Frontal cortex (tissue), 4 donors: ENCODE measurements around the gene ARID5B. TPM values are rescaled to one million over a fixed set of nuclear protein-coding genes. Genes with fewer than 3 reads are reported as not detected.

Experiments
- DNase-seq, 2 donors: peaks; one replicate each; pipeline ENCODE4 v3.0.0; 2012; ENCODE audit warnings: low spot score in 2 of 2
- FAIRE-seq: peaks from 2 replicates; lab custom pipeline; 2012; peaks lifted over from hg19 to GRCh38; lab: Jason Lieb, UNC
- total RNA-seq: library from RNA; depleted of rRNA; stranded (reverse); fragments of >200 nt; gene quantifications from one replicate; pipeline ENCODE4 v1.2.3, GENCODE V29; 2014
- donor health status: control.
- donor health status: control.
- donor health status: control.

ARID5B gene
- total RNA-seq, 1 donor from 2014 or later = 19.6 TPM

DNA sequence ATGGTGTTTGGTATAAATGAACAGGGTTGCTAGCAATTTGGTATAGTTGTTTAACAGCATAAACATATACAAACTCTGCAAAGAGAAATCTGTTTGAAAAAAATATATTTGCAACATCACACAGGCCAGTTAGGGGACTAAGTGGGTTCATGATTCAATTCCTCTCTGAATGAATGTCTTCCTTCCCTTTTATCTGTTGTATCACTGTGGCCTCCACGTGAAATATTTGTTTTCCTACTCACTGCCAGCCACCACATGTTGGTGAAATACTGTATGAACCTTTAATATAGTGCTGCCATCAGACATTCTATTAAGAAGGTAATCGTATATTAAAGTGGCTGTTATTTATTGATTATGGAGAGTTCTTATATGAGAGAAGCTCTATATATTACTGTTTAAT is 157.0 kb downstream of the ARID5B start:
- DNase-seq = no peak
- no peak for FAIRE-seq

DNA sequence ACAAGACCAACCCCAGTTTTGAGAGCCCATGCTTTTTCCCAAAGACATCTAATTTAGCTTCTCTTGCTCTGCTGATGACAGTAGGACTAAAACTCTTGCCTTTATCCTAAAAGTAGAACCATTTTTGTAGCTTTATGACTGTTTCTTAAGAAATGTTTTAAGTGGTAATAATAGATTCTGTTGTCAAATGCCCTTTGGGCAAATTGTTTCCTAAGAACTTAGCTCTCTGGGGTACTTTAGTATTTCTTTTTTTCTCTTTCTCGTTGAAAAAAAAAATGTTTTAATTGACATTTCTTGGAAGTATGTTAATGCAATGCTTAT is 157.4 kb downstream of the ARID5B start:
- DNase-seq (no peak), FAIRE-seq (no peak)

DNA sequence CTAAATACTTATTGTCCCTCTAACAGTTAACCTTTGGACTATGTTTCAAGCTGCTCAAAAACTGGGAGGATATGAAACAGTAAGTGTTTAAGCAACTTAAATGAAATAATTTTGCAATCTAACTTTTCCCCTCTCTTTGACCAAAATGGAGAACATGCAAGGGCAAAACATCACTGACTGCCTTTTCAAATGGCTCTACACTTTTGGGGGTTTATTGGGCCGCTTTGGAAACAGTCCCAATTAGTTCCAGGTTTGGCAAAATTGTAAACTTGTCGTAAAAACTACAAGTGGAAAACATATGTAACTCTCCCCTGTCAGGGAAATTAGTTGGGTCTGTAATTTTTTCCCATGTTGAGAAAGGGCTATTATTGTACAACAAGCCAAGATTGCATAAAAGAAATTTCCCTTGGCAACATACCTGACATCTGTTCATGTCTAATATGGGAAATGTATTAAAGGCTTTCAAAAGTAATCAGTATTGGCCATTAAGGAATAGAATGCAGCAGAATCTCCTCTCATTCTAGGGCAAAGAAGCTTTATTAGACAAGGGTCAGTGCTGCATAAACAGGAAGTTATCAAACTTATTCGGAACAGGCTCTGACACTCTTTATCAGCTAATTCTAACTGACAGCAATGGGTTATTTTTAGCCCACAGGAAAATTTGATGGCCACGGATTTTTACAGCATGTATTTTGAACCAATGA is 157.9 kb downstream of the ARID5B start:
- FAIRE-seq (no peak), DNase-seq (no peak)

DNA sequence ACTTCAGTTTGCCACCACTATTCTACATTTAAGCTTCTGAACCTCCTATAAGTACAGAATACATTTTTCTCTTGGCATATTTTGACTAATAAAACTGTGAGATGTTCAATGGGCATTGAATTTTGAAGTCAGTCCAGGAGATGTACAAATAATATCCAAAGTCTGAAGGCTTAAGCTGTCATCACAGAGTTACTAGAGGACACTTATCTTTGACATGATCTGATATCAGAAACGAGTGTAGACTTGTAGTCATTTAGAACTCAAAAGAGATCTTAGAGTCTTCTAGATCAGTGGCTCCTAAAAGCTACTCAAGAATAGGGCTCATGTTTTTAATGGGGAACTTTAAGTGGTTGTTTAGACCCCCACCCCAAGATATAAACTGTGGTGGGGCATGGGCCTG is 160.5 kb downstream of the ARID5B start:
- FAIRE-seq (no peak), DNase-seq (no peak)

DNA sequence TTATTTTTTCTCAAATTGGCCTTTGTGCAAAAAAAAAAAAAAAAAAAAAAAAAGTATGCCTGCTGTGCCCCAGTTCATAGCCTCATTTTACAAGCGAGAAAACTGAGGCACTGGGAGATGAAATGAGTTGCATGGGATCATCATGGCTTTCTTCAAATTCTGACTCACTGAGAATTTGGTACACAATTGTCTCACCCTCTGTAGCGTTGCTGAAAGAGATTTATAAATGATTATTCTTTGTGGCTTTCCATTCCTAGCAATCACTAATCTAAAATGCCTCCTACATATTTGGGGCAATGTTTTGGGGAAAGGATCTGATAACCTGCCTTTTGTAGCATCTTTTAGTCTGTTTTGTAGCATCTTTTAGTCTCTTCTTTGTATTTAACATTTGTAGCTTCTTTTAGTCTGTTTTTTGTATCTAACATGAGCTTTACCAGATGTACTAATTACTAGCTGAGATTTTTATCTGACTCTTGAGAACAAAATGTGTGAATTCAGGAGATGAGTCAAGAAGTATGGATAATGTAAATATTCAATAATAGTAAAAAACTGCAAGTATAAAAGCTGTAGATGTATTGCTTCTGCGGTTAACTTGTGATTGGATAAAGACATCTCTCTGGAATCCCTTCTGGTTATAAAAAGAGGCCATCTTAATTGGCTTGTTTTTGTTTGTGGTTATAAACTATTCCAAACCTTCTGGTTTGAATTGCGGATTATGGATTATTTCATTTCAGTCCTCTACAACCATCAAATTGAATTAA is 161.4 kb downstream of the ARID5B start:
- FAIRE-seq (no peak), DNase-seq (no peak)

DNA sequence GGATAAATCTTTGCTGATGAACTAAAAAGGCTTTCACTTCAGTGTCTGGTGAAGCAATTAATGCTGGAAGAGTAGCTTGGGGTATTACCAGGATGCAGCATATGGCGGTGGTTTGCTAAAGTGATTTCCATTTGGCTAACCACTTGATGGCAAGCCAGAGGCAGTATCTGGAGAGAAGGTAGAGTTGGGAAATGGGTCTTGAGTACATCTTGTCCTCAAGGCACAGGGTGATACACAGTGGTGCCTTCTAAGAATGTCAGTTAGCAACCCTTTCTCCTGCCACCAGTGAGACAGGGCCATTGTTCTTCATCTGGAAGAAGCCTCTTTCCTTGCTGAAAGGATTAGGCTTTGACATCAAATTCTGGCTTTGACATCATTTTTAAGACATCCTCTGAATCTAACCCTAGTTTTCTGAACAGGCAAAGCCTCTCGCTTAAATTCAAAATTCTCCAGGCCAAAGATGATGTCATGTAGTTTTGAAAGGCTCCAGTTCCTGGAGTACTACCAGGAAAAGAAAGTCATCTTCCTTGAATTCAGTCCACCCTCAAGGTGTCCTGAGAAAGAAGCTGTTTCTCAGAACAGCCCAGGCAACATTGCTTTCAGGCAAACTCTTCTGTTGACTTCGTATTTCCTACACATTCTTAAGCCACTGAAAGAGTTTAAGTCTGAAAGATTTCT is 162.4 kb downstream of the ARID5B start:
- FAIRE-seq = no peak
- DNase-seq = no peak

DNA sequence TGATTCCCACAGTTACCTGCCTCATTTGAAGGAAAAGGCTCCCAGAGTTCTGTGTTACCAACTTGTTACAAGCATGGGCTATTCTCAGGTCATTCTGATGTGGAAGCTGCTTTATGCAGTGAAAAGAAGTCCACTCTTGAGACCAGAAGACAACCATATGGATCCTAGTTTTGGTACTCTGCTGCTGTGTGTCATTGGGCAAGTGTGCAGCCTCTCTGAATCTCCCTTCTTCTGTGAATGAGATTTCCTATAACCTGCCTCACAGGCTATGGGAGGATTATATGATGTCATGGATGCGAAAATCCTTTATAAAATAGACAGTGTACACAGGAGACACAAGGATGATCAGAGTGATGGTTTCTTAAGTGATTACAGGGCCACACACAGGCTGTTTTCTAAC is 166.1 kb downstream of the ARID5B start:
- FAIRE-seq (no peak), DNase-seq (no peak)

DNA sequence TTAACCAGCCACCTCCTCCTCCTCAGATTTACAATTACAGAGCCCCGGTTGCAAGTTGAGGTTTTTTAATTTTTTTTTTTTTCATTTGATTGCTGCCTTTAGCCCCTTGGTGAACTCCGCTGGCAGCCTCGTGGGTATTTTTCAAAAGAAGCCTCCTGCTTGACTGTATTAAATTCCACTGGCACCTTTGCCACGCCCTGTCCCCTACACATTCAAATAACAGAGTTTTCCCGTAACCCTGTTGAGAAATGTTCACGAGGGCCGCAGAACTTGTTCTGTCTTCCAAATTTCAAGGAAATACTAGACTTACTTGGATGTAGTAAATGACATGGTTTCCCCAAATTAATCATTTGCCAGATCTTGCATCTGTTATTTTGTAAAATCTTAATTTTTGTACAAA is 167.0 kb downstream of the ARID5B start:
- DNase-seq (no peak), FAIRE-seq (no peak)

DNA sequence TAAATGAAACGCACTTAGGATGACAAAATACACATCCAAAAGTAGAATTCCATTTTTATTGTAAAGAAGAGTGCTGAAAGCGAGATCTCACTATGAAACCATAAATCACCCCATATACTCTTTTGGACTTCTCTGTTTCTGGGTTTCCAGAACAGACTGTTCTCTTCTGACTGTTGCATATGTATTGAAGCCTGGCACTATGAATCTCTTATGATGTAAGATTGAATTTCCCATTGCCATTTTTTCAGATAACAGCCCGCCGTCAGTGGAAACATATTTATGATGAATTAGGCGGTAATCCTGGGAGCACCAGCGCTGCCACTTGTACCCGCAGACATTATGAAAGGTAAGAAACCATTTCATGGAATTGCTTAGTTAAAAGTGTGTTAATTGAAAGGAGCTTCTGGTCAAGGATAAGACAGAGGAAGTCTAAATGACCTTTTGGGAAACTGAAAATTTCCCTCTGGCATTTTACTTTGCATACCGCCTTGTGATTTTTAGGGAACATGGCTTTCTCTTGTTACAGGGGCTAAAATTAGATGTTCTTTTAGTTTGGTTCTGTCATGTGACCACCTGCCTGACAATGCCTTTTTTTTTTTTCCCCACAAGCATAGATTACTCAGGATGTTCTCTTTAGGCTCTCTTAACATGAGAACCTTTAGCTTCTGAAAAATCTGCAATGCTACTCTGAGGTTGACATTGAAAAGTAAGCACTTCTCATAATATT is 168.1 kb downstream of the ARID5B start:
- FAIRE-seq = no peak
- no peak for DNase-seq

DNA sequence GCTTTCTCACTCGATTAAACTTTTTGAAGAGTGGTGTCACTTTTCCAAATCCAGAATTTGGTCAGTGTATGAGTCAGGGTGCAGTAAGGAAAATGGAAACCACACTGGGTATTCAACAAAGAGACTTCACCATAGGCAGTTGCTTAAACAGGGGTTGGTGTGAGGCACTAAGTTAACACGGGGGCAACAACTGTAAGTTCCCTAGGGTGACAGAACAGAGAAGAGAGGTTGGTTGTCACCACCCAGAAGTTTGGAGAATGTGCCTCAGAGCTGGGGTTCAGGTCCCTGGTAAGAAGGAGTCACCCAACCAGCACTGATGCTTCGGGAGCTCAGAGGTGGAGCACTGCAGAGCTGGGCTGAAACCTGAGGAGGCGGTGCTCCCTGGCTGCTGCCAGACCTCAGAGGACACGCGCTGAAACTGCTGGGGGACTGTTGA is 170.4 kb downstream of the ARID5B start:
- FAIRE-seq = no peak
- DNase-seq = no peak

DNA sequence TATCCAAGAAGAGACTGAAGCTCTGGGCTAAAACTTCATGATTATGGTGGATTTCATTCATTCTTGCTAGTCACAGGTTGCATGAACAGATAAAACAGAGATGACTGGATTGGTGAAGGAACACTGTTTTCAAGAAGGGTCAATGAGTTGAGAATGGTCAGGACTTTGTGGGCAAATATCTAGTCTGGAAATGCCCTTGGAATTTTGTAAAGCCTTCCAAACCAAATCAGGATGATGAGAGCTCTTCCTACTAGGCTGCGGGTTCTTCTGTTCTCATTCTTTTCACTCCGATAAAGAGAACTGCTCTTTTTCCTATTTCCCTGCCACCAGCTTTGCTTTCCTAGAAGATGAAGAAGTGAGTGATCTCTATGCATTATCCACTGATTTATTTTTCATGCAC is 171.4 kb downstream of the ARID5B start:
- FAIRE-seq = no peak
- DNase-seq = no peak

DNA sequence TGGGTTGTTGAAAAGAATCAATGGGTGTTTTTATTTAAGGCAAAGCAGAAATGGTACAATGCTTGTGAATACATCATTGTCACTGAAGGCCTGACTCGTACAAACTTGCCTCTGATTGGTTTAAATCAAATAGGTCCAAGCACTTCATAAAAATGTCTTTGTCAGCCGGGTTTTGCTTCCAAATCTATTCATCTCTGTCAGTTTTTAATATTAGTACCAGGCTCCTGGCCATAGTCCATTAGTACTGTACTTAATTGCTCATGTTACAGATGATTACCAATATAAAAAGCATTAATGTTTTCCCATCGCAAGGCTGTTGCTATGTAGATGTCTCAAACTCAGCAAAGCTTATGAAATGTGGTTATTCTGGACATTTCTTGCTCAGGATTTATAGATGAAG is 171.9 kb downstream of the ARID5B start:
- FAIRE-seq (no peak), DNase-seq (peak in 1 of 2 donors; percentile 12)

DNA sequence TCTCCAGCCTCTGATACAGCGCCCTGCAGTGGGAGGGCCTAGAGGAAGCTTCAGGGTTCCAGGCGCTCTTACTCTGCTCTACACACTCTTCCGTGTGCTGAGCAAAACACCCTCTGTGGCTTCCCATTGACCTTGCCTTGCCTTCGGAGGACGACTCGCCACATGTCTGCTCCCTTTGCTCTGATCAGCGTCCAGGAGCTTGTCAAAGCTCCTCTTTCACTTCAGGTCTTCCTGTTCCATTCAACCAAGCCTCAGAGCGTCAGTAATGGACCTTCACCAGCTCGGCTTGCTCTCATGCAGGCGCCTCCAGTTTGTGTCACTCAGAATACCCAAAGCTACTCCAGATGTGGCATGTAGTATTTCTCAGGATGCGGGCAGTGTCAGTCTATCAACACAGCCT is 173.9 kb downstream of the ARID5B start:
- FAIRE-seq (no peak), DNase-seq (no peak)

DNA sequence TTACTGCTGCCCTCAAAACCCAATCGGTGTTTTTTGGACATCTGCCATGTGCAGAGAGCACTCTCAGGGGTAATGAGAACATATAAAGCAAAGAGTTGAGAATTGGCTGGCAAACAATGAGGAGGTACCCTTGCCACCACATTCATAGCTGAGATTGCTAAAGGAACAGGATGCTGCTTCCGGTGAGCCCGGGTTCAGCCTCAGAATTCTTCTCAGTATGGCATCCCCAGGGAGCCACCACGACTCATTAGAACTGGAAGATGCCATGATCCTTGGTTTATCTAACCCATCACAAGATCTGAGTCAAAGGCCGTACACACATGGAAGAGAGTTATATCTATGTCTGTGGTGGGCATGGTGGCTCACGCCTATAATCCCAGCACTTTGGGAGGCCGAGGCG is 174.4 kb downstream of the ARID5B start:
- DNase-seq (no peak), FAIRE-seq (no peak)

DNA sequence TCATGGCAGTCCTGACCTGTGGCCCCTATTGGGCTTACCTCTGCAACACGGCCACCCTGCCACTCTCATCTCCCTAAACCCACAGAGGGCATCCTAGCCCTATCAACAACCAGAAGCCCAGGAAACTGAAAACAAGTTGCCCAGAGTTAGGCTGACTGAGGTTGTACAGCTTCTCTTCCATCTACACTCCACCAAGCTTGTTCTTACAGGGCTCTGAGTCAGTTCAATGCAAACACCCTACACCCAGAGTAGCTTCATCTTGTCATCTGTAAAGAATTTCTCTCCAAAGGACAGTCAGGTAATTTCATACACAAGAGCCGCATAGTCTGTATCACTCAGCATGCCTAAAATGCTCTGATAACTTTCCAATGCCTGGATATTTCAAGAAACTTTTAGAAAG is 175.4 kb downstream of the ARID5B start:
- DNase-seq (no peak), FAIRE-seq (no peak)

DNA sequence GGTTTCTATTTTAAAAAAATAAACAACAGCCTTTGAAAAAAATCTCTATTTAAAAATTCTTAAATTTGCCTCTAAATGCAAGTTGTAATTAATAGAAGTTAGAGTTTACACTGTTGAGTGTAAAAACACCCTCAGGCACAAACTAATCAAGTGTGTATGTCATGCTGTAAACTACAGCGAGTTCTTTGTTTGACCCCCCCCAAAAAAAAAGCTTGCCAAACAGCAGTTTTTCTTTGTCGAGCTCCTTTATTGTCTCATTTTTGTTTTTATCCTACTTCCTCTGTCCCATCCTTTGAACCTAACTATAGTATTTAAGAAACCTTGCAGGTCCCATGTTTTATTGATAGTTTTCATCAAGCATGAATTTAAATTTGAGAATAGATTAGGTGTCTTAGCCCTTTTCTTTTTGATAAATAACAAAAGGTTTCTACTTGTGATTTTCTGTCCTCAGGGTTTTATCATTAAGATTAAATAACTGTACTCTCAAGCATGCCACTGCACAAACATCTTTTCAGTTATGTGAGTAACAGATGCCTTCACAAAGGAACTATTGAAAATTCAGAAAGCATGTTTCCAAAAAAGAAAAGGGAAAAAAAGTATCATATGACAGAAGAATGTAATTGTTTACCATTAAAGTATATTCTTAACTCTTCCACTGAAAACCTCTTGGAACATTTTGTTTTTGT is 176.0 kb downstream of the ARID5B start:
- FAIRE-seq (no peak), DNase-seq (no peak)

DNA sequence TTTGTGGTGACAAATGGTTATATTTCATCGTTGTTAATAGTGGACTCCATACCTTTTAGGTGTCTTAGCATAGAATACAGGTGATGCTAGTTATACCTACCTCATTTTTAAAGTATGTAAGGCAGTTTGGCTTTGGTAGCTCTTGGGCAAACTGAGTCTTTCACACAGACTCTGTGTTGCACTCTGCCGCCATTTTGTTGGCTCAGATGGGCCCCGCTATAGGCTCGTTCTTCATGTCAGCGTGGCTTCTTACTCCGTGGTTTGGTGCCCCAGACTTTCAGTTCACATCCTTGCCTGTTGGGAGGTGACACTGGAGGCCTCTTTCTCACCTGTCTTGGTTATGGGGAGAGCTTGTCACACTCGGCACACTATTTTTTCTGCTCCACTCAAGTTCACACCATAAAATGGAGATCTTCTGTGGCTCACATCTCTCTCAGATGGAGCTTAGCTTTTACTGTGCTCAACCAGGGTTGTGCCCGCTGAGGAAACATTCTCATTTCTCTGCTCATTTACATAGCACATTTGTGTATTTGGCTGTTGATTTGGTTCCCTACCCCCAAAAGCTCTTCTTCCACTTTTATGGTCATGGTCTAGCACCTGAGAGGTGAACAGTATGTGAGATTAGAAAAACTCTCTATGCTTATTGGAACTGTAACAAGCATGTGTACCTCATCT is 178.5 kb downstream of the ARID5B start:
- DNase-seq (no peak), FAIRE-seq (no peak)

DNA sequence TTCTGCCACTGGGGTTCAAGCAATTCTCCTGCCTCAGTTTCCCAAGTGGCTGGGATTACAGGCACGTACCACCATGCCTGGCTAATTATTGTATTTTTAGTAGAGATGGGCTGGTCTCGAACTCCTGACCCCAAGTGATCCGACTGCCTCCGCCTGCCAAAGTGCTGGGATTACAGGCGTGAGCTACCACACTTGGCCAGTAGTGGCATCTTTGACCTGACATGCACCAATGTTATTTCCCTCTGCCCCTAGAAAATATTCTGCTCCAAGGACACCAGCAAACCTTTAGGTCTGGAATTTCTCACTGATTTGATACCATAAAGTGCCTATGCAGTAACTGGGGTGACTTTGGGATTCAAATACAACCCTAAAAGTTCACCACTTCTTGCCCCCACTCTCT is 179.4 kb downstream of the ARID5B start:
- FAIRE-seq = no peak
- DNase-seq = no peak
